ENCODE data around the gene QRSL1. TPM values are rescaled to one million over a fixed set of nuclear protein-coding genes. Genes with fewer than 3 reads are reported as not detected.

Gene QRSL1
- total and polyA plus RNA-seq, 9 of the 15 experiments (the other 6 are each of a cell fraction or from before 2014, with no cell fraction given) = 14.6 to 31.5 (median 23.0) TPM

DNA sequence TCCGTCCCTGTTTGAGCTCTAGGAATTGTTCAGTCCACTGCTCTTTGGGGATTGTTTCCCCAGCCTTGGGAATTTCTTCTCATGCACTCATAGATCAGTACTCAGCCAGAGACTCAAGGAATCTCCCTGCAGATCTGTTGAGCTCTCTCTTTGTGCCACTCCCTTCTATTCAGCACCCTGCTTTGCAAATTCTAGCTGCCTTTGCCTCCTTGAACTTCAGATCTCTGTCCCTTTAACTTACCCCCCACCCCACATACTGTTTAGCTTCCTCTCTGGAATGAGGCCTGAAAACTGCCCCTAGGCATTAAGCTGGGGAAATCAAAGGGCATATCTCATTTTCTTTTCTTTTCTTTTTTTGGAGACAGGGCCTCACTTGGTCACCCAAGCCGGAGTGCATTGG, 30.5 kb downstream of the QRSL1 start:
- H3K4me3 ChIP-seq = no peak overlapping the region
- CTCF ChIA-PET (ENCODE audit: low intra/inter-chr PET ratio) = no interaction called here
- H3K27ac ChIP-seq (ENCODE audit: extremely low read depth, low read depth, low read length) = no peak overlapping the region
- H3K9me1 ChIP-seq (ENCODE audit: control insufficient read depth, insufficient read depth, low read length) = no peaks in the 10 kb centered on the region
- no peak for FAIRE-seq
- H4K20me1 ChIP-seq (replicated peaks; ENCODE audit: control insufficient read depth, insufficient read depth, low read length) = no peaks in the 10 kb centered on the region
- H3K4me2 ChIP-seq (ENCODE audit: insufficient read depth, low read length) = no peak overlapping the region
- intact Hi-C loops (cut with micrococcal nuclease) (no loop called here), in situ Hi-C loops (cut with MboI) (no loop called here)
- no peaks in the 10 kb centered on the region for H3K79me2 ChIP-seq (ENCODE audit: control insufficient read depth, insufficient read depth, low read length)
- no peak for DNase-seq (ENCODE audit: extremely low read depth in 1 of 4, low spot score in 3 of 4)
- H3K27me3 ChIP-seq (ENCODE audit: control insufficient read depth in 2 of 2, insufficient read depth in 2 of 2, low read length in 2 of 2) = no peaks in the 10 kb centered on the region
- no TSS peak for BruUV-seq (replicated peaks)
- WGBS (ENCODE audit: insufficient coverage, low coverage, missing lambda C conversion rate) = 100% methylated on average over 1 of the region's 2 CpGs
- ATAC-seq = no peak
- no peaks in the 10 kb centered on the region for H3K9me3 ChIP-seq (replicated peaks; ENCODE audit: control insufficient read depth, insufficient read depth, low read depth, low read length)
- H3K36me3 ChIP-seq (ENCODE audit: control insufficient read depth, insufficient read depth, low read length) = peaks cover 69% of the 10 kb centered on the region
- TF ChIP-seq RBM17 (IDR thresholded peaks at IDR 0.05; ENCODE audit: borderline replicate concordance, low read depth, low read length) (no peak), POLR2AphosphoS5 (IDR thresholded peaks at IDR 0.05; ENCODE audit: control insufficient read depth, insufficient read depth, low read depth, low read length) (no peak), KDM2B (CRISPR knock-in tag; IDR thresholded peaks at IDR 0.05) (no peak), BACH1 (tag; IDR thresholded peaks at IDR 0.05) (no peak), SP2 (IDR thresholded peaks at IDR 0.05; ENCODE audit: extremely low read depth, low read depth, low read length, poor library complexity, severe bottlenecking) (no peak), NFE2 (IDR thresholded peaks at IDR 0.05; ENCODE audit: low read depth) (no peak), MYNN (IDR thresholded peaks at IDR 0.05) (no peak), MYNN (CRISPR knock-in tag; IDR thresholded peaks at IDR 0.05) (no peak), RBM15 (IDR thresholded peaks at IDR 0.05; ENCODE audit: insufficient read depth, low read length) (no peak), ZFX (CRISPR knock-in tag; IDR thresholded peaks at IDR 0.05) (no peak)
- TF ChIP-seq, protein P1, sequence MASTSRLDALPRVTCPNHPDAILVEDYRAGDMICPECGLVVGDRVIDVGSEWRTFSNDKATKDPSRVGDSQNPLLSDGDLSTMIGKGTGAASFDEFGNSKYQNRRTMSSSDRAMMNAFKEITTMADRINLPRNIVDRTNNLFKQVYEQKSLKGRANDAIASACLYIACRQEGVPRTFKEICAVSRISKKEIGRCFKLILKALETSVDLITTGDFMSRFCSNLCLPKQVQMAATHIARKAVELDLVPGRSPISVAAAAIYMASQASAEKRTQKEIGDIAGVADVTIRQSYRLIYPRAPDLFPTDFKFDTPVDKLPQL (IDR thresholded peaks at IDR 0.05; ENCODE audit: extremely low read depth, insufficient read length) = no peak
- H3K9ac ChIP-seq (ENCODE audit: insufficient read depth in 1 of 2, low read depth in 2 of 2, low read length in 2 of 2) = no peak overlapping the region
- H3K4me1 ChIP-seq (replicated peaks in 1 of 2; ENCODE audit: control insufficient read depth in 2 of 2, insufficient read depth in 2 of 2, low read length in 2 of 2) = no peaks in the 10 kb centered on the region
- POLR2A ChIA-PET = no interaction called here
- H2AFZ ChIP-seq (ENCODE audit: low read depth, low read length) = no peak overlapping the region

Data from K562 (cell line).